ENCODE results near the gene CRYL1.

DNA sequence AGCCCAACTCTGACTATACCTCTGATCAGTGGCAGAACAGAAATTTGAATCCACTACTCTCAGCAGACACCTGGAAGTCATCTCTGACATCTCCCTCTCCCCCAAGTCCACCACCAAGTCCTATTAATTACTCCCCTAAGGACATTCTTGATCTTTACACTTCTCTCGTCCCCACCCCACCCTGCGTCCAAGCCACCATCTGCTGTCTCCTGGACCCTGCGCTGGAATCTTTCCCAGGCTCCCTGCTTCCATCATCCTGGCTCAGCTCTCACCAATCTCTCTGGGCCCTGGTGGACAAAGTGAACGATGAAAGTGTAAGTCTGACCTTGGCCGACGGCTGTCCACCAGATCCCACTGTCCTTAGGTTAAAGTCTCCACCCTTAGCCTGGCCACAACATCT lies 147.9 kb downstream of the CRYL1 start:
- TF ChIP-seq CTCF (IDR thresholded peaks at IDR 0.05; ENCODE audit: low read depth, low read length) = no peak
- no peak for TF ChIP-seq MAX (IDR thresholded peaks at IDR 0.05; ENCODE audit: low read depth, low read length)

All from NB4 (cell line).